UCSD-AML1 (cell line): ENCODE data around the gene SLC25A43.

ENCODE experiments used
- DNase-seq: peaks from one replicate; lab custom pipeline; 2025; ENCODE audit not compliant: unreplicated experiment; lab: John Stamatoyannopoulos, UW

SLC25A43 gene

GRCh38 chrX:119495734-119496726 lies 96.9 kb downstream of the SLC25A43 start:
- DNase-seq = no peak

- DNase-seq = no peak
These were observed 98.0 kb downstream of the SLC25A43 start for GRCh38 chrX:119497185-119497584.

GRCh38 chrX:119500061-119500800 lies 101.1 kb downstream of the SLC25A43 start:
- no peak for DNase-seq

- no peak for DNase-seq
These were observed 102.5 kb downstream of the SLC25A43 start for GRCh38 chrX:119501511-119502148.

GRCh38 chrX:119502727-119503483 lies 103.8 kb downstream of the SLC25A43 start:
- no peak for DNase-seq

GRCh38 chrX:119503484-119503861 lies 104.3 kb downstream of the SLC25A43 start:
- no peak for DNase-seq
